Osteocyte (in vitro differentiated cells): ENCODE results near the gene ZNF750. TPM values are rescaled to one million over a fixed set of nuclear protein-coding genes. Genes with fewer than 3 reads are reported as not detected.

Source experiments
- DNase-seq: peaks from one replicate; pipeline ENCODE4 v3.0.0; 2021; ENCODE audit warnings: mixed read lengths; ENCODE audit not compliant: unreplicated experiment; ENCODE audit errors: extremely low spot score
- H3K27ac Mint-ChIP-seq: one replicate; pipeline ENCODE4 v1.8.0; 2021; ENCODE audit warnings: mild to moderate bottlenecking, mixed read lengths; ENCODE audit not compliant: unreplicated experiment
- H3K27me3 Mint-ChIP-seq: one replicate; pipeline ENCODE4 v1.8.0; 2021; ENCODE audit warnings: mixed read lengths; ENCODE audit not compliant: unreplicated experiment
- H3K36me3 Mint-ChIP-seq: one replicate; pipeline ENCODE4 v1.8.0; 2021; ENCODE audit warnings: mixed read lengths; ENCODE audit not compliant: unreplicated experiment
- H3K4me1 Mint-ChIP-seq: one replicate; pipeline ENCODE4 v1.8.0; 2021; ENCODE audit warnings: mixed read lengths; ENCODE audit not compliant: unreplicated experiment
- H3K4me3 Mint-ChIP-seq: one replicate; pipeline ENCODE4 v1.8.0; 2021; ENCODE audit warnings: mild to moderate bottlenecking, moderate library complexity, mixed read lengths; ENCODE audit not compliant: unreplicated experiment
- H3K9me3 Mint-ChIP-seq: one replicate; pipeline ENCODE4 v1.8.0; 2021; ENCODE audit warnings: mixed read lengths; ENCODE audit not compliant: unreplicated experiment
- CTCF ChIP-seq: fragments of 200-600 bp; sonication (generic); IDR thresholded peaks from 2 replicates; pipeline ENCODE4 v1.5.0; 2021; ENCODE audit warnings: antibody characterized with exemption, mild to moderate bottlenecking, moderate library complexity
- total RNA-seq: library from RNA; stranded (reverse); gene quantifications from 2 replicates; pipeline ENCODE4 v1.2.1, GENCODE V29; 2021

Gene ZNF750
- total RNA-seq, 1 donor from 2014 or later: not detected

- H3K4me3 Mint-ChIP-seq: no peak overlapping the region
- H3K27me3 Mint-ChIP-seq: no peaks in the 10 kb centered on the region
- peaks cover 6% of the 10 kb centered on the region for H3K4me1 Mint-ChIP-seq
- no peak for TF ChIP-seq CTCF
- no peak overlapping the region for H3K27ac Mint-ChIP-seq
- H3K36me3 Mint-ChIP-seq: peaks cover 46% of the 10 kb centered on the region
- peaks cover 3% of the 10 kb centered on the region for H3K9me3 Mint-ChIP-seq
- no peak for DNase-seq
Measured at GRCh38 chr17:82815354-82815753, 24.5 kb downstream of the ZNF750 start.

GRCh38 chr17:82814834-82815233 is 25.0 kb downstream of the ZNF750 start:
- H3K4me1 Mint-ChIP-seq: peaks cover 7% of the 10 kb centered on the region
- H3K36me3 Mint-ChIP-seq: peaks cover 42% of the 10 kb centered on the region
- H3K9me3 Mint-ChIP-seq: no peaks in the 10 kb centered on the region
- no peak overlapping the region for H3K27ac Mint-ChIP-seq
- DNase-seq: no peak
- TF ChIP-seq CTCF: no peak
- H3K27me3 Mint-ChIP-seq: no peaks in the 10 kb centered on the region
- no peak overlapping the region for H3K4me3 Mint-ChIP-seq

- DNase-seq: no peak
Measured at GRCh38 chr17:82813299-82814051, 26.3 kb downstream of the ZNF750 start.

GRCh38 chr17:82812601-82813000 is 27.2 kb downstream of the ZNF750 start:
- no peak for TF ChIP-seq CTCF
- no peaks in the 10 kb centered on the region for H3K27me3 Mint-ChIP-seq
- H3K27ac Mint-ChIP-seq: no peak overlapping the region
- H3K4me3 Mint-ChIP-seq: no peak overlapping the region
- DNase-seq: no peak
- peaks cover 8% of the 10 kb centered on the region for H3K4me1 Mint-ChIP-seq
- no peaks in the 10 kb centered on the region for H3K9me3 Mint-ChIP-seq
- H3K36me3 Mint-ChIP-seq: peaks cover 26% of the 10 kb centered on the region

More at GRCh38 chr17:82813299-82814051, 26.3 kb downstream of the ZNF750 start:
- H3K4me1 Mint-ChIP-seq: peaks cover 10% of the 10 kb centered on the region
- no peak for TF ChIP-seq CTCF
- H3K27me3 Mint-ChIP-seq: no peaks in the 10 kb centered on the region
- peaks cover 32% of the 10 kb centered on the region for H3K36me3 Mint-ChIP-seq
- no peak overlapping the region for H3K4me3 Mint-ChIP-seq
- H3K27ac Mint-ChIP-seq: no peak overlapping the region
- no peaks in the 10 kb centered on the region for H3K9me3 Mint-ChIP-seq

GRCh38 chr17:82812058-82812457 is 27.8 kb downstream of the ZNF750 start:
- peaks cover 9% of the 10 kb centered on the region for H3K4me1 Mint-ChIP-seq
- TF ChIP-seq CTCF: no peak
- H3K27ac Mint-ChIP-seq: no peak overlapping the region
- DNase-seq: no peak
- H3K9me3 Mint-ChIP-seq: no peaks in the 10 kb centered on the region
- peaks cover 25% of the 10 kb centered on the region for H3K36me3 Mint-ChIP-seq
- no peaks in the 10 kb centered on the region for H3K27me3 Mint-ChIP-seq
- no peak overlapping the region for H3K4me3 Mint-ChIP-seq
